ENCODE measurements around the gene BBS9.
A peak's percentile ranks its signal among the peaks of the same experiment; 100 is the strongest.
"Not testable (repeated sequence)": the region's sequence is repeated elsewhere in the genome, so short reads cannot be mapped to it uniquely, and the experiment has no call there.

The BBS9 gene

GRCh38 chr7:33459340-33459751, 330.0 kb downstream of the BBS9 start:
- POLR2A ChIA-PET (ENCODE audit: low non-redundant PET) = no interaction called here

GRCh38 chr7:33463131-33463530, 333.8 kb downstream of the BBS9 start:
- TF ChIP-seq, protein P1, sequence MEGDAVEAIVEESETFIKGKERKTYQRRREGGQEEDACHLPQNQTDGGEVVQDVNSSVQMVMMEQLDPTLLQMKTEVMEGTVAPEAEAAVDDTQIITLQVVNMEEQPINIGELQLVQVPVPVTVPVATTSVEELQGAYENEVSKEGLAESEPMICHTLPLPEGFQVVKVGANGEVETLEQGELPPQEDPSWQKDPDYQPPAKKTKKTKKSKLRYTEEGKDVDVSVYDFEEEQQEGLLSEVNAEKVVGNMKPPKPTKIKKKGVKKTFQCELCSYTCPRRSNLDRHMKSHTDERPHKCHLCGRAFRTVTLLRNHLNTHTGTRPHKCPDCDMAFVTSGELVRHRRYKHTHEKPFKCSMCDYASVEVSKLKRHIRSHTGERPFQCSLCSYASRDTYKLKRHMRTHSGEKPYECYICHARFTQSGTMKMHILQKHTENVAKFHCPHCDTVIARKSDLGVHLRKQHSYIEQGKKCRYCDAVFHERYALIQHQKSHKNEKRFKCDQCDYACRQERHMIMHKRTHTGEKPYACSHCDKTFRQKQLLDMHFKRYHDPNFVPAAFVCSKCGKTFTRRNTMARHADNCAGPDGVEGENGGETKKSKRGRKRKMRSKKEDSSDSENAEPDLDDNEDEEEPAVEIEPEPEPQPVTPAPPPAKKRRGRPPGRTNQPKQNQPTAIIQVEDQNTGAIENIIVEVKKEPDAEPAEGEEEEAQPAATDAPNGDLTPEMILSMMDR (conservative IDR thresholded peaks at IDR 0.05; ENCODE audit: low read depth) = no peak
- ChIA-PET CTCF (no interaction called here), POLR2A (ENCODE audit: low non-redundant PET) (no interaction called here)
- H3K27ac ChIP-seq = no peak overlapping the region
- DNase-seq (ENCODE audit: low spot score) = no peak

More at GRCh38 chr7:33459340-33459751, 330.0 kb downstream of the BBS9 start:
- H3K27ac ChIP-seq = no peak overlapping the region
- TF ChIP-seq, protein P1 (conservative IDR thresholded peaks at IDR 0.05; ENCODE audit: low read depth) = peak; percentile 38
- DNase-seq (ENCODE audit: low spot score) = peak; percentile 3
- CTCF ChIA-PET = interaction anchor here (0.6 to 1.3 kb wide), 3 partner anchors 27 to 437 kb away, joined by 3 read pairs; no protein-coding TSS in a partner anchor

DNA sequence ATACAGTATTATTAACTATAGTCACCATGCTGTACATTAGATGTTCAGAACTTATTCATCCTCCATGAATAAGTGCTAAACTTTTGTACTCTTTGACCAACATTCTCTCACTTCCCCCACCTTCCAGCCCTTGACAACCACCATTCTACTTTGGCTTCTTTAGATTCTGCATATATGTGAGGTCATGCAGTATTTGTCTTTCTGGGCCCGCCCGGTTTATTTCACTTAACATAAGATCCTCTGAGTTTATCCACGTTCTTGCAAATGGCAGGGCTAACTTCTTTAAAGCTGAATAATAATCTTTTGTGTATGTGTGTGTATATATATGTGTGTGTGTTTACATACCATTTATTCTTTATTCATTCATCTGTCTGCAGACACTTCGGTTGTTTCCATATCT, 336.8 kb downstream of the BBS9 start:
- TF ChIP-seq, protein P1 (conservative IDR thresholded peaks at IDR 0.05; ENCODE audit: low read depth) = no peak
- no peak for DNase-seq (ENCODE audit: low spot score)
- CTCF ChIA-PET = no interaction called here
- POLR2A ChIA-PET (ENCODE audit: low non-redundant PET) = no interaction called here
- no peak overlapping the region for H3K27ac ChIP-seq

DNA sequence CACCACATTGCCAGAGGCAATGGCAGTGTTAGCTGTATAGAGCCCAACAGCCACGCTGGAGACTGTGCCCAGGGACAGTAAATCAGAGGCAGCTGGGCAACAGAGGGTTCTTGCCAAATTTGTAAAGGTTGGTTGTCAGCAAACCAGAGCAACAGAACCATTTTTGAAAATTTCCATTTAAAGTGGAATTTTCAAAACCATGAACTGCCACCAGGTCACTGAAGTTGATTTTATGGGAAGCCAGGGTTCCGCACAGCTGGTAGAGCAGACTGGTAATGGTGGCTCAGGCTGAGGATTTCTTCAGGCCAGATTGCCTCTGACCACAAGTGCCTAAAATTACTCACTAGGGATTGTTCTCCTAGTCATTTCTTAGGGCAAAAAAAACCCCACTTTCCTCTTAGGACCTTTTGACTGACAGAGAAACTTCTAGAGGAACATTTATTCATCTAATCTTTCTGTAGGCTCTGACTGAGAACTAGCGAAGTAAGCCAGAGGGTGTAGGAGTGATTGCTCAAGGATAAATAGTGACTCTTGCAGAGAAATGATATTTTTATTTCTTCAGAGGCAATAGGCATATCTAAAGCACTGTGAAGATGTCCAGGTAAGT, 342.4 kb downstream of the BBS9 start:
- TF ChIP-seq, protein P1 (conservative IDR thresholded peaks at IDR 0.05; ENCODE audit: low read depth) = no peak
- no peak overlapping the region for H3K27ac ChIP-seq
- DNase-seq (ENCODE audit: low spot score) = no peak
- CTCF ChIA-PET = no interaction called here
- POLR2A ChIA-PET (ENCODE audit: low non-redundant PET) = no interaction called here

DNA sequence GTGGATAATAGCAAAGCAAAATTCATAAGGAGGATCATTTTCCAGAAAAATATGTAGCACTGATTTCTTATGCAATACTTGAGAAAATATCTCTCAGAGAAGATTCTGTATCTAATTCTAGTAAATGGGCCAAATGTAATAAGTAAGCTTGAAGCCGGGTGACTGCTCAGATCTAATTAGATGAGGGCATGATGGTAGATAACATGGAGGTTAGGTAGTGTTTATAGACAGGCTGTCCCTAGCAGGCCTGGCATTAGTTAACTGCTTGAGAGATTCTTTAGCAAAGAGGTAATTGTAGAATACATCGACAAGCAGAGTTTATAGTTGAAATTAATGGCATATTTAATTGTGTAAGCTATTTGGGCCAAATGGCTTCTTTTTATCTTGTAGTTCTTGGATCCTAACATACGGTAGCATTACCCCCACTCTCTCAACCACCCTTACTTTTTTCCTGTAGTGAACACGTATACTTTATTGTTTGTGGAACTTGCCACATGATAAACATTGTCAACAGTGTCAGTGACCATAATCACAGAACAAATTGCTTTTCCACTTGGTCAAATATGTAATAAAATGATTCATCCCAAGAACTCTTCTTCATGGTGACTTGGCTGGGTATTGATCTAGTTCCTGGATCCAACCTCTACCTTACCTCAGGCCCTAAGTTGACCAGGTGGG, 343.1 kb downstream of the BBS9 start:
- TF ChIP-seq, protein P1 (conservative IDR thresholded peaks at IDR 0.05; ENCODE audit: low read depth) = no peak
- ChIA-PET POLR2A (ENCODE audit: low non-redundant PET) (no interaction called here), CTCF (no interaction called here)
- DNase-seq (ENCODE audit: low spot score) = no peak
- no peak overlapping the region for H3K27ac ChIP-seq

DNA sequence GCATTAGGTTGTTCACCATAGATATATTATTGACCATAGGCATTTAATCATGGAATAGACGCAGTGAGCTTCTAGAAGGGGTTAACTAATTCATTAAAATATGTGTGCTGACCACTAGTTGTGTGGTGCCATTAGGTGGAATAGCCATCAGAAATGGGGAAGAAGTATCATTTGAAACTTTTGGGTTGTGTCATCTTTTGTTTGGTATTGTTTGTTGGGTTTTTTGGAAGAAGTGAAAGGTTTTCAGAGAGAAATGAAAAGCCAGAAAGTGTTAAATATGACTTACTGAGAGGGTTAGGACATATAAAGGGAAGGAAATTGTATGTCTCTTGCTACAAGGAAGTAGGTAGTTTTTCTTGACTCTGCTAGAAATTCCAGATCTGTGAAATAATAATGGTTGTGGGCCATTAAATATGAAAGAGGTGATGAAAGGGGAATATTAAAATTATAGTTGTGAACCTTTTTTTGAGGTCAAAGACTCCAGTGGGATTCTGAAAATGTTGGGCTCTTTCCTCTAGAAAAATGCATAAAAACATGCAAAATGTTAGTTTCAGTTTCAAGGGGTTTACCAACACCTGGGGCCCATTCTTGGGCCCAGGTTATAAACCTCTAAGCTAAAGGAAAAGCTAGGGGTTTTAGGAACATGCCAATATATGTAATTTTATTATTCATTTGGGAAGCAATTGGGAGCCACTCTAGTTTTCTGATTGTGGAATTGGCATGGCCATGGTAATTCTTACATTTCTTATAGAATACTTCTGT, 348.5 kb downstream of the BBS9 start:
- ChIA-PET POLR2A (ENCODE audit: low non-redundant PET) (no interaction called here), CTCF (no interaction called here)
- TF ChIP-seq, protein P1 (conservative IDR thresholded peaks at IDR 0.05; ENCODE audit: low read depth) = no peak
- no peak overlapping the region for H3K27ac ChIP-seq
- no peak for DNase-seq (ENCODE audit: low spot score)

DNA sequence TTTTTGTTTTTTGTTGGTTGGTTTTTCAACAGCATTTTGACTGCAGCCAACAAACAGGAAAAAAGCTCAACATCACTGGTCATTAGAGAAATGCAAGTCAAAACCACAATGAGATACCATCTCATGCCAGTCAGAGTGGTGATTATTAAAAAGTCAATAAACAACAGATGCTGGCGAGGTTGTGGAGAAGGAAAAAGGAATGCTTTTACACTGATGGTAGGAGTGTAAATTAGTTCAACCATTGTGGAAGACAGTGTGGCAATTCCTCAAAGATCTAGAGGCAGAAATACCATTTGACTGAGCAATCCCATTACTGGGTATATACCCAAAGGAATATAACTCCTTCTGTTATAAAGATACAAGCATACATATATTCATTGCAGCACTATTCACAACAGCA, 355.1 kb downstream of the BBS9 start:
- CTCF ChIA-PET; POLR2A ChIA-PET (ENCODE audit: low non-redundant PET); DNase-seq (ENCODE audit: low spot score); H3K27ac ChIP-seq: not testable (repeated sequence)
